ENCODE measurements around the gene CCN6. TPM values are rescaled to one million over a fixed set of nuclear protein-coding genes. Genes with fewer than 3 reads are reported as not detected.
"Not testable (repeated sequence)": the region's sequence is repeated elsewhere in the genome, so short reads cannot be mapped to it uniquely, and the experiment has no call there.

Gene CCN6
- total and polyA plus RNA-seq, 2 donors (not counting 1 experiment from before 2014, with no cell fraction given), result not detected

GRCh38 chr6:112044196-112044595 is 9.7 kb upstream of the CCN6 start:
- 87% methylated on average over 6 of the region's 8 CpGs for WGBS (ENCODE audit: insufficient coverage)
- peaks cover 5% of the 10 kb centered on the region for H3K27me3 Mint-ChIP-seq
- no peak for ATAC-seq (ENCODE audit: low read depth)
- Histone ChIP-seq H3K9ac (ENCODE audit: low read length) (no peak overlapping the region), H3K27me3 (replicated peaks in 1 of 4; ENCODE audit: control extremely low read depth in 1 of 4, control insufficient read depth in 3 of 4, insufficient read depth in 4 of 4, low read length in 3 of 4) (no peaks in the 10 kb centered on the region), H3K79me2 (ENCODE audit: control insufficient read depth, insufficient read depth, low read length) (no peaks in the 10 kb centered on the region), H3K4me1 (ENCODE audit: control insufficient read depth in 2 of 2, insufficient read depth in 2 of 2, low read length in 2 of 2) (peaks cover 0 to 3% of the 10 kb centered on the region in 2 donors), H3K36me3 (replicated peaks in 1 of 2; ENCODE audit: control extremely low read depth in 1 of 2, control insufficient read depth in 1 of 2, extremely low read depth in 1 of 2, insufficient read depth in 2 of 2, low read length in 1 of 2) (no peaks in the 10 kb centered on the region), H3K4me2 (replicated peaks; ENCODE audit: low read depth, low read length, poor library complexity, severe bottlenecking) (no peak overlapping the region), H3K9me3 (ENCODE audit: control extremely low read depth in 1 of 3, control insufficient read depth in 2 of 3, insufficient read depth in 1 of 3, low read length in 2 of 3) (no peaks in the 10 kb centered on the region), H4K20me1 (ENCODE audit: control insufficient read depth, insufficient read depth, low read length, poor library complexity, severe bottlenecking) (no peaks in the 10 kb centered on the region), H2AFZ (ENCODE audit: insufficient read depth, low read depth, low read length, poor library complexity, severe bottlenecking) (no peak overlapping the region), H3K4me3 (ENCODE audit: control extremely low read depth in 1 of 5, extremely low read depth in 1 of 5, insufficient read depth in 1 of 5, low read depth in 2 of 5, low read length in 4 of 5) (no peak overlapping the region), H3K27ac (ENCODE audit: low read length in 2 of 2) (no peak overlapping the region)
- H3K4me1 Mint-ChIP-seq, result peaks cover 4% of the 10 kb centered on the region
- POLR2A ChIA-PET, result no interaction called here
- DNase-seq, result no peak
- CTCF ChIA-PET, result interaction anchor here (1.1 to 5.3 kb wide), 4 partner anchors 43 to 987 kb away, joined by 3 to 86 read pairs (median 4); no protein-coding TSS in a partner anchor
- H3K27ac Mint-ChIP-seq, result peak overlapping the region; percentile 26
- no peaks in the 10 kb centered on the region for H3K9me3 Mint-ChIP-seq (ENCODE audit: insufficient read depth)
- H3K4me3 Mint-ChIP-seq, result no peak overlapping the region
- intact Hi-C loops (cut with micrococcal nuclease), result loop anchor here (5.0 kb wide), 1 partner anchor 1517 kb away; no protein-coding TSS in a partner anchor
- TF ChIP-seq EZH2 (IDR thresholded peaks at IDR 0.05; ENCODE audit: borderline replicate concordance, insufficient read depth, low read depth, low read length, poor library complexity, severe bottlenecking), result no peak
- TF ChIP-seq, protein P1, sequence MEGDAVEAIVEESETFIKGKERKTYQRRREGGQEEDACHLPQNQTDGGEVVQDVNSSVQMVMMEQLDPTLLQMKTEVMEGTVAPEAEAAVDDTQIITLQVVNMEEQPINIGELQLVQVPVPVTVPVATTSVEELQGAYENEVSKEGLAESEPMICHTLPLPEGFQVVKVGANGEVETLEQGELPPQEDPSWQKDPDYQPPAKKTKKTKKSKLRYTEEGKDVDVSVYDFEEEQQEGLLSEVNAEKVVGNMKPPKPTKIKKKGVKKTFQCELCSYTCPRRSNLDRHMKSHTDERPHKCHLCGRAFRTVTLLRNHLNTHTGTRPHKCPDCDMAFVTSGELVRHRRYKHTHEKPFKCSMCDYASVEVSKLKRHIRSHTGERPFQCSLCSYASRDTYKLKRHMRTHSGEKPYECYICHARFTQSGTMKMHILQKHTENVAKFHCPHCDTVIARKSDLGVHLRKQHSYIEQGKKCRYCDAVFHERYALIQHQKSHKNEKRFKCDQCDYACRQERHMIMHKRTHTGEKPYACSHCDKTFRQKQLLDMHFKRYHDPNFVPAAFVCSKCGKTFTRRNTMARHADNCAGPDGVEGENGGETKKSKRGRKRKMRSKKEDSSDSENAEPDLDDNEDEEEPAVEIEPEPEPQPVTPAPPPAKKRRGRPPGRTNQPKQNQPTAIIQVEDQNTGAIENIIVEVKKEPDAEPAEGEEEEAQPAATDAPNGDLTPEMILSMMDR (IDR thresholded peaks at IDR 0.05), result no peak

DNA sequence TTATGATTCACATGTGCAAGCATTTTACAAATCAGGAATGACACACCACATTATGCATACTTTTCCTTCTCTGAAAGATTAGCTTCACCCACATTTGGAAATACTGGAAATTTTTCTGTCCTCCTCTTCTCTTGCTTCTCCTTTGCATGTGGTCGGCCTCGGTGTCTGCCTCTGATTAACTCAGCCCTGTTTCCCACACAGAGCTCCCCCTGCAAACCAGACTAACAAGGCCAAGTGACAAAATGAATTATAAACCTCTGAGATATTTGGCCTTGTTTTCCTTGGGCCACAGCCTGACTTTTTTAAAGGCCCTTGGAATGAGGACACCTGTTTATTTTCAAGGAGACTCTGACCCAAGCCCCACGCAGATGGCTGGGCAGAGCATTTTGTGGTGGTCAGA is 9.0 kb upstream of the CCN6 start:
- no peak overlapping the region for H2AFZ ChIP-seq (ENCODE audit: insufficient read depth, low read depth, low read length, poor library complexity, severe bottlenecking)
- Mint-ChIP-seq H3K9me3 (ENCODE audit: insufficient read depth) (no peaks in the 10 kb centered on the region), H3K27ac (no peak overlapping the region), H3K4me3 (no peak overlapping the region), H3K4me1 (peaks cover 4% of the 10 kb centered on the region), H3K27me3 (no peaks in the 10 kb centered on the region)
- POLR2A ChIA-PET, result no interaction called here
- H3K9me3 ChIP-seq (ENCODE audit: control extremely low read depth in 1 of 3, control insufficient read depth in 2 of 3, insufficient read depth in 1 of 3, low read length in 2 of 3), result no peaks in the 10 kb centered on the region
- no peak overlapping the region for H3K9ac ChIP-seq (ENCODE audit: low read length)
- WGBS (ENCODE audit: insufficient coverage), result 88% methylated on average over 3 of the region's 3 CpGs
- no peaks in the 10 kb centered on the region for H4K20me1 ChIP-seq (ENCODE audit: control insufficient read depth, insufficient read depth, low read length, poor library complexity, severe bottlenecking)
- peaks cover 0 to 3% of the 10 kb centered on the region in 2 donors for H3K4me1 ChIP-seq (ENCODE audit: control insufficient read depth in 2 of 2, insufficient read depth in 2 of 2, low read length in 2 of 2)
- DNase-seq (no peak), ATAC-seq (ENCODE audit: low read depth) (no peak)
- no peaks in the 10 kb centered on the region for H3K36me3 ChIP-seq (replicated peaks in 1 of 2; ENCODE audit: control extremely low read depth in 1 of 2, control insufficient read depth in 1 of 2, extremely low read depth in 1 of 2, insufficient read depth in 2 of 2, low read length in 1 of 2)
- H3K4me3 ChIP-seq (ENCODE audit: control extremely low read depth in 1 of 5, extremely low read depth in 1 of 5, insufficient read depth in 1 of 5, low read depth in 2 of 5, low read length in 4 of 5), result no peak overlapping the region
- no peaks in the 10 kb centered on the region for H3K79me2 ChIP-seq (ENCODE audit: control insufficient read depth, insufficient read depth, low read length)
- TF ChIP-seq, protein P1 (IDR thresholded peaks at IDR 0.05), result no peak
- no peak for TF ChIP-seq EZH2 (IDR thresholded peaks at IDR 0.05; ENCODE audit: borderline replicate concordance, insufficient read depth, low read depth, low read length, poor library complexity, severe bottlenecking)
- H3K4me2 ChIP-seq (replicated peaks; ENCODE audit: low read depth, low read length, poor library complexity, severe bottlenecking), result no peak overlapping the region
- H3K27ac ChIP-seq (ENCODE audit: low read length in 2 of 2), result no peak overlapping the region
- CTCF ChIA-PET, result interaction anchor here (0.6 to 5.3 kb wide), 3 partner anchors 27 to 336 kb away, joined by 3 to 86 read pairs (median 3); no protein-coding TSS in a partner anchor
- intact Hi-C loops (cut with micrococcal nuclease), result loop anchor here (5.0 kb wide), 1 partner anchor 1518 kb away; no protein-coding TSS in a partner anchor
- no peaks in the 10 kb centered on the region for H3K27me3 ChIP-seq (replicated peaks in 1 of 4; ENCODE audit: control extremely low read depth in 1 of 4, control insufficient read depth in 3 of 4, insufficient read depth in 4 of 4, low read length in 3 of 4)

- intact Hi-C loops (cut with micrococcal nuclease); H4K20me1 ChIP-seq (ENCODE audit: control insufficient read depth, insufficient read depth, low read length, poor library complexity, severe bottlenecking); H3K9ac ChIP-seq (ENCODE audit: low read length); H3K4me1 ChIP-seq (ENCODE audit: control insufficient read depth in 2 of 2, insufficient read depth in 2 of 2, low read length in 2 of 2); H3K4me1 Mint-ChIP-seq; H3K36me3 ChIP-seq (replicated peaks in 1 of 2; ENCODE audit: control extremely low read depth in 1 of 2, control insufficient read depth in 1 of 2, extremely low read depth in 1 of 2, insufficient read depth in 2 of 2, low read length in 1 of 2); H3K27ac Mint-ChIP-seq; H3K27me3 Mint-ChIP-seq; H3K27ac ChIP-seq (ENCODE audit: low read length in 2 of 2); H3K9me3 ChIP-seq (ENCODE audit: control extremely low read depth in 1 of 3, control insufficient read depth in 2 of 3, insufficient read depth in 1 of 3, low read length in 2 of 3); POLR2A ChIA-PET; H3K4me2 ChIP-seq (replicated peaks; ENCODE audit: low read depth, low read length, poor library complexity, severe bottlenecking); DNase-seq; H3K4me3 Mint-ChIP-seq; CTCF ChIA-PET; H3K4me3 ChIP-seq (ENCODE audit: control extremely low read depth in 1 of 5, extremely low read depth in 1 of 5, insufficient read depth in 1 of 5, low read depth in 2 of 5, low read length in 4 of 5); H2AFZ ChIP-seq (ENCODE audit: insufficient read depth, low read depth, low read length, poor library complexity, severe bottlenecking); H3K9me3 Mint-ChIP-seq (ENCODE audit: insufficient read depth); H3K79me2 ChIP-seq (ENCODE audit: control insufficient read depth, insufficient read depth, low read length); ATAC-seq (ENCODE audit: low read depth); H3K27me3 ChIP-seq (replicated peaks in 1 of 4; ENCODE audit: control extremely low read depth in 1 of 4, control insufficient read depth in 3 of 4, insufficient read depth in 4 of 4, low read length in 3 of 4): not testable (repeated sequence)
- WGBS (ENCODE audit: insufficient coverage), result 96% methylated on average over 12 of the region's 25 CpGs
Measured at GRCh38 chr6:112047523-112047922, 6.4 kb upstream of the CCN6 start.
